GM20431 (cell line): ENCODE measurements around the gene SPDYE4.

Source experiments
- in situ Hi-C: fragments of 300-500 bp; cut with MseI, MboI; formaldehyde crosslinking; loops from one replicate; pipeline ENCODE4 v1.15.0; 2020; ENCODE audit warnings: low sequenced_read_pairs; ENCODE audit not compliant: unreplicated experiment

The SPDYE4 gene

GRCh38 chr17:8742819-8743218 lies 15.5 kb downstream of the SPDYE4 start:
- in situ Hi-C loops: loop anchor here (10.0 to 25.0 kb wide), 2 partner anchors 181 to 328 kb away; no protein-coding TSS in a partner anchor

GRCh38 chr17:8742274-8742673 lies 16.1 kb downstream of the SPDYE4 start:
- in situ Hi-C loops: loop anchor here (10.0 to 25.0 kb wide), 2 partner anchors 180 to 327 kb away; no protein-coding TSS in a partner anchor

GRCh38 chr17:8741771-8742170 lies 16.6 kb downstream of the SPDYE4 start:
- in situ Hi-C loops: loop anchor here (10.0 to 25.0 kb wide), 2 partner anchors 179 to 327 kb away; no protein-coding TSS in a partner anchor

GRCh38 chr17:8741366-8741765 lies 17.0 kb downstream of the SPDYE4 start:
- in situ Hi-C loops: loop anchor here (10.0 to 25.0 kb wide), 2 partner anchors 179 to 327 kb away; no protein-coding TSS in a partner anchor

- in situ Hi-C loops: loop anchor here (10.0 to 25.0 kb wide), 2 partner anchors 178 to 326 kb away; no protein-coding TSS in a partner anchor
Observed at GRCh38 chr17:8740486-8740885, 17.9 kb downstream of the SPDYE4 start.

DNA sequence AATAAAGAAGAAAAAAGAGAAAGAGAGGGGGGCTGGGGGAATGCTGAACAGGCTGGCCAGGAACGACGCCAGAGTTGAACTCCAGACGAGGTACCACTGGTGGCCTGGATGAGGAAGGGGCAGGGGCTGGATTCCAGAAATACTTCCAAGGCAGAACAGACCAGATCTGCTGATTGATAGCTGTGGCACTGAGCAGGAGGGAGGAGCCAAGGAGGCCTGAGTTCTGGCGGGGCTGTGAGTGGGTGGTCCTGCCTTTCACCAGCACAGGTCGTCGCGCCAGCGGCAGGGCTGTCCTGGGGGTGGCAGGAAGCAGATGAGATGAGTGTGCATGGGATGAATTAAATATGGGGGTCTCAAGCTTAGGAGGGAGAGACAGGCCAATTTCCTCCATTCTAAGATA lies 19.2 kb downstream of the SPDYE4 start:
- in situ Hi-C loops: loop anchor here (25.0 kb wide), 1 partner anchor 177 kb away; no protein-coding TSS in a partner anchor

GRCh38 chr17:8736796-8737195 lies 21.6 kb downstream of the SPDYE4 start:
- in situ Hi-C loops: loop anchor here (25.0 kb wide), 1 partner anchor 174 kb away; no protein-coding TSS in a partner anchor

GRCh38 chr17:8736362-8736761 lies 22.0 kb downstream of the SPDYE4 start:
- in situ Hi-C loops: loop anchor here (25.0 kb wide), 1 partner anchor 174 kb away; no protein-coding TSS in a partner anchor

DNA sequence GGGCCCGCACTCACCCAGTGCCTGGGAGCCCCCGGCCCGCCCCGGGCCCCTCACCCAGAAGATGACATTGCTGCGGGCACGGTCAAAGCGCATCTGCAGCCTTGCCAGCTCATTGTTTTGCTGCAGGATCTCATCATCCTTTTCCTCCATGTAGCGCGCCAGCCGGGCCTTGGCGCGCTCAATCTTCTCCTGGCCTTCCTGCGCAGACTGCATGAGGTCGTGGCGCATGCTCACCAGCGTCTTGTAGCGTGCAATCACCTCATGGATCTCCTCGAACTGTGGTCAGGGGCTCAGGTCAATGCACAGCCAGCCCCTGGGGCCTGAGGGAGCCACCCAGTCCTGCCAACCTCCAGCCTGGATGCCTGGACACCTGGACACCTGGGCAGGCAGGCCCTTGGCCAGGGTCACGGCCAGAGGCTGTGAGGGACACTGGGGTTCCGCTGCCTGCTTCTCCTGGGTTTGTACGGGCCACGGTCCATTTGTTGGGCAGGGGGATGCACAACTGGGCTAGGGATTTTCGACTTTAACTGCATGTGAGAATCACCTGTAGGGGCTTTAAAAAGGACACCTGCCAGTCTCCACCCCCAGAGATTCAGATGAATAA lies 22.9 kb downstream of the SPDYE4 start:
- in situ Hi-C loops: loop anchor here (25.0 kb wide), 1 partner anchor 173 kb away; no protein-coding TSS in a partner anchor

DNA sequence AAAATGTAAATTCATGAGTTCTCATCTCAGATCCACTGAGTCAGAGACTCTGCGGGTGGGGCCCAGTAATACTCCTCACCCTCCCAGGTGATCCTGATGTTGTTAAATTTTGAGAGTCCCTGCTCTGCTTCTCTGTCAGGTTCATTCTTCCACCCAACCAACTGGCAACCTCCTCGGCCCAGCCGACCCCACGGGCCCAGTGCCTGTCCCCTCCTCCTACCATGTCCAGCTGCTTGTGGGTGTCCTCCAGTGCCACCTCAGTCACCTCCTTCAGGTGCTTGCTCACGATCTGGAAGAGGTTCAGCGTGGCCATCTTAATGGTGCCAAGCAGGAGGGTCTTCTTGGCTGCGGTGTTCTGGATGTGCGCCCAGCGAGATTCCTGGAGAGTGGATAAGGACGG lies 23.5 kb downstream of the SPDYE4 start:
- in situ Hi-C loops: loop anchor here (25.0 kb wide), 1 partner anchor 173 kb away; no protein-coding TSS in a partner anchor

- in situ Hi-C loops: loop anchor here (25.0 kb wide), 1 partner anchor 170 kb away; no protein-coding TSS in a partner anchor
Observed at GRCh38 chr17:8732406-8733085, 25.8 kb downstream of the SPDYE4 start.

GRCh38 chr17:8729860-8730259 lies 28.5 kb downstream of the SPDYE4 start:
- in situ Hi-C loops: loop anchor here (25.0 kb wide), 1 partner anchor 168 kb away; no protein-coding TSS in a partner anchor

DNA sequence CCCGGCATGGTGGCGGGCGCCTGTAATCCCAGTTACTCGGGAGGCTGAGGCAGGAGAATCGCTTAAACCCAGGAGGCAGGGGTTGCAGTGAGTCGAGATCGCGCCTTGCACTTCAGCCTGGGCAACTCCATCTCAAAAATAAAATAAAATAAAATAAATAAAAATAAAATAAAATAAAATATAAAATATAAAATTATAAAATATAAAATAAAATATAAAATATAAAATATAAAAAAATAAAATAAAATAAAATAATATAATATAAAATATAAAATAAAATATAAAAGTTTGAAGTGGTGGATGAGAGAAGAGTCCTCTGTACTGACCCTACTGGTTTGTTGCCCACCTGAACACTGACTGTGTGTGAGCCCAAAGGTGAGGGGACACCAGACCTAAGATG lies 28.9 kb downstream of the SPDYE4 start:
- in situ Hi-C loops: loop anchor here (25.0 kb wide), 1 partner anchor 167 kb away; no protein-coding TSS in a partner anchor

DNA sequence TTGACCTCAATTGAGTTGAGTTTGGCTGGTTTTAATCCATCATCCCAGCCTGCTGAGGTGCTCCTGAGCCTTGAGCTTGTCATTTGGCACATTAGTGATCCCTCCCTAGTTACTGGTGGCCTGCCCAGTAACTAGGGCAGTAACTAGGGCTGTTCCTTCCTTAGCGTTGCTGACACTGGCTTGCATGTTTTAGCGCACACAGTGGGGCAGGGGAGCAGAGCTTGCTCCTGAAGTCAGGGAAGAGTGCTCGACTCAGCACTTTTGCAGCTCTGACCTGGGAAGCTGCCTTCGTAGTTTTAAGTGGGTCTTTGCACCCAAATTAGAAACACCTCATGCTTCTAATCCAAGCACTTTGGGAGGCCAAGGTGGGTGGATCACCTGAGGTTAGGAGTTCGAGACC lies 29.4 kb downstream of the SPDYE4 start:
- in situ Hi-C loops: loop anchor here (25.0 kb wide), 1 partner anchor 167 kb away; no protein-coding TSS in a partner anchor

DNA sequence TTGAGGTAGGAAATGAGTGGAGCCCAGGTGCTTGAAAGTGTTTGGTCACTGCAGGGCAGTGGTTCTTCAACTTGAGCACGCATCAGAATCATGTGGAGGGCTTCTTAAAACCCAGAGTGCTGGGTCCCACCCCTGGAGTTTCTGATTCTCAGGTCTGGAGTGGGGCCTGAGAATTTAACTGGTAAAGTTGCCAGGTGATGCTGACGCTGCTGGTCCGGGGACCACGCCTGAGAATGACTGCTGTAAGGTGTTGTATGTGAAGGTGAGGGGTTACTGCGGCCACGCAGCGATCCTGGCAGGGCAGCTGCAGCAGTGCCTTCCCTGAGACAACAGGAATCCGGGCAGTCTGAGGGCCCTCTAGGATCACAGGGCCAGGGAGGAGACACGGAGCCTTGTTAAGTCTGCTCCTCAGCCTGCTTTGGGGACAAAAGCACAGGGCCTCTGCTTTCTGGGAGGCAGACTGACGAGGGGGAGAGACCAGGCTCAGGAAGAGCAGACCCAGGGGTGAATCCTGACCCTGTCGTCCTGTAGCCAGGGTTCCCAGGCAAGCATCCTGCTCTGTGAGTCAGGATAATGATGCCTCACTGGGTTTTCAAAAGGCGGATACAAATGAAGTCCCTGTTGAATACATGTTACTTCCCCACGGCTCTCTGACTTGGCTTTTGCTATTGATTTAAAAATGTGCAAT lies 30.0 kb downstream of the SPDYE4 start:
- in situ Hi-C loops: loop anchor here (25.0 kb wide), 1 partner anchor 166 kb away; no protein-coding TSS in a partner anchor

DNA sequence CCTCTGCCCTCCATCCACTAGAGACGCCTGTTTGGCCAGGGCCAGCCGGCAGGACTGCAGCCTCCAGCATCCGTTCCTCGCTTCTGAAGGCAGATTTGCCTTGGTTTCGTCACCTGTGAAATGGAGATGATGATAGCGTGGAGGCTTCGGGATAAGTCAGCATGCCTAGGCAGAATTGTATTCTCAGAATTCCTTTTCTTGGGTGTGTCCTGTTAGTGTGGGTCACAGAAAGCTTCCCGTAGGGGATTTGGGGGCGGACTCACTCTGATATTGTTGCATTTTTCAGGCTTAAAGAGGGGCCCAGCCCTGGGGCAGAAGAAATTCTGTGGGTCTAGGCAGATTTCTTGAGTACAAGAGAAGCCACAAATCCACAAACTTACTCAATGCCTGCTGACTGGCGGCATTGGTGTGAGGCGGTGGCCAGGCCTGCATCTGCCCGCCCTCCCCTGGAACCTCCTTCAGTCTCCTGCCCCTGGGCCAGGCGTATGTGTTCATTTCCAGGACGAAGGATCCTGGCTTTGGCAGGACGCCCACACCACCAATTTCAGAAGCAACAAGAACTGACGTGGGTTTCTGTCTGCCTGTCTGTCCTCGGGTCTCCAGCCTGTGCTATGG lies 31.3 kb downstream of the SPDYE4 start:
- in situ Hi-C loops: loop anchor here (25.0 kb wide), 1 partner anchor 165 kb away; no protein-coding TSS in a partner anchor

GRCh38 chr17:8725881-8726876 lies 32.2 kb downstream of the SPDYE4 start:
- in situ Hi-C loops: loop anchor here (25.0 kb wide), 1 partner anchor 164 kb away; no protein-coding TSS in a partner anchor

DNA sequence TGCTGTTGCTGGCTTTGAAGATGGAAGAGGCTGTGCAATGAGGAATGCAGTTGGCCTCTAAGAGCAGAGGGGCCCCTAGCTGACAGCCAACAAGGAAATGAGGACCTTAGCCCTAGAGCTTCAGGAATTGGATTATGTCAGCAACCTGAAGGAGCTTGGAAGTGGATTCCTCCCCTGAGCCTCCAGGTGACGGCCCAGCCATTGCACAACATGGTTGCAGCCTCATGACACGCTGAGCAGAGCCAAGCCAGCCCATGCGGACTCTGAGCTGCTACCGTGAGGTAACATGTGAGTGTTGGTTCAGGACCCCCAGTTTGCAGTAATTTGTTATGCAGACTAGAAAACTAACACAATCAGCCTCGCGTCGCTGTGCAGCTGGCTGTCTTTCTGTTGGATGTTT lies 33.9 kb downstream of the SPDYE4 start:
- in situ Hi-C loops: no loop called here
